H1 (cell line): ENCODE results near the gene GTF2IRD1.

ENCODE experiments used
- EZH2 ChIP-seq: fragments of 200-600 bp; sonication (generic); IDR thresholded peaks from 2 replicates; pipeline ENCODE4 v1.7.1; 2012; ENCODE audit warnings: low read depth, mild to moderate bottlenecking, moderate library complexity, low read length, inconsistent platforms; ENCODE audit not compliant: severe bottlenecking
- POLR2A ChIP-seq, 2 experiments: IDR thresholded peaks; 1 replicate in 1 of 2; 2 replicates in 1 of 2; pipeline ENCODE4 v1.6.1; 2011; ENCODE audit warnings: low read depth in 2 of 2, low read length in 2 of 2, mild to moderate bottlenecking in 2 of 2; ENCODE audit errors: control extremely low read depth in 1 of 2
- POLR2AphosphoS5 ChIP-seq: IDR thresholded peaks from 2 replicates; pipeline ENCODE4 v1.6.1; 2011; ENCODE audit warnings: low read depth, low read length
- RFX5 ChIP-seq: IDR thresholded peaks from 2 replicates; pipeline ENCODE4 v1.6.1; 2011; ENCODE audit warnings: low read depth, low read length, improper control_type of control experiment, borderline replicate concordance
- SAP30 ChIP-seq: fragments of 300-600 bp; sonication (generic); IDR thresholded peaks from 2 replicates; pipeline ENCODE4 v1.7.1; 2012; ENCODE audit warnings: low read length, moderate library complexity, mild to moderate bottlenecking, inconsistent platforms; ENCODE audit not compliant: insufficient read depth, insufficient replicate concordance
- SIN3A ChIP-seq, 2 experiments: IDR thresholded peaks in 1 of 2; conservative IDR thresholded peaks in 1 of 2; 2 replicates each; pipeline ENCODE4 v1.6.1; 2011 to 2012; ENCODE audit warnings: low read length in 2 of 2, improper control_type of control experiment in 1 of 2, low read depth in 1 of 2, mild to moderate bottlenecking in 1 of 2
- SP2 ChIP-seq: IDR thresholded peaks from 2 replicates; pipeline ENCODE4 v1.6.1; 2012; ENCODE audit warnings: mild to moderate bottlenecking, low read length, inconsistent platforms
- TF ChIP-seq, protein P1 (sequence below), 3 experiments: IDR thresholded peaks; 1 replicate in 2 of 3; 2 replicates in 1 of 3; pipeline versions ENCODE4 v1.5.1 to v1.6.1; 2011; ENCODE audit warnings: low read length in 3 of 3, mild to moderate bottlenecking in 3 of 3, inconsistent platforms in 2 of 3, low read depth in 1 of 3, moderate library complexity in 1 of 3; ENCODE audit not compliant: insufficient read depth in 1 of 3; ENCODE audit errors: control extremely low read depth in 1 of 3

DNA sequence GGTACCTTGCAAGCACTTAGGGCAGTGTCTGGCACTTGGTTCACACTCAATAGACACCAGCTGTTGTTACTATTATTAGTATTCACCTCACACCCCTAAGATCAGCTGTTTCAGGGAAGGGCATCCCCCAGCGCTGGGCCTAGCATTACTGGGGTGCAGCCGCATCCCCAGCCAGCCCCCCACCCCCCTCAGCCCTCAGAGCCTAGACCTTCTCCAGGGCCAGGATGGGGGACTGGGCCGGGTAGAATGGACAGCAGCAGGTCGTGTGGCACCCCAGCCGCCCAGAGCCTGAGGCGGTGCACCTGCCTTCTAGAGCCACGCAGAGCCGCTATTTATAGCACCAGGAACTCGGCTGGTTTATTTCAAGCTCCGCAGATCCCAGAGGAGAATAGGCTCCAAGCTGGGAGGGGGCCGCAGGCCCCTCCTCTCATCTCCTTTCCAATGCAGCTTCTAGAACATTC is 60.5 kb downstream of the GTF2IRD1 start:
- TF ChIP-seq, protein P1, sequence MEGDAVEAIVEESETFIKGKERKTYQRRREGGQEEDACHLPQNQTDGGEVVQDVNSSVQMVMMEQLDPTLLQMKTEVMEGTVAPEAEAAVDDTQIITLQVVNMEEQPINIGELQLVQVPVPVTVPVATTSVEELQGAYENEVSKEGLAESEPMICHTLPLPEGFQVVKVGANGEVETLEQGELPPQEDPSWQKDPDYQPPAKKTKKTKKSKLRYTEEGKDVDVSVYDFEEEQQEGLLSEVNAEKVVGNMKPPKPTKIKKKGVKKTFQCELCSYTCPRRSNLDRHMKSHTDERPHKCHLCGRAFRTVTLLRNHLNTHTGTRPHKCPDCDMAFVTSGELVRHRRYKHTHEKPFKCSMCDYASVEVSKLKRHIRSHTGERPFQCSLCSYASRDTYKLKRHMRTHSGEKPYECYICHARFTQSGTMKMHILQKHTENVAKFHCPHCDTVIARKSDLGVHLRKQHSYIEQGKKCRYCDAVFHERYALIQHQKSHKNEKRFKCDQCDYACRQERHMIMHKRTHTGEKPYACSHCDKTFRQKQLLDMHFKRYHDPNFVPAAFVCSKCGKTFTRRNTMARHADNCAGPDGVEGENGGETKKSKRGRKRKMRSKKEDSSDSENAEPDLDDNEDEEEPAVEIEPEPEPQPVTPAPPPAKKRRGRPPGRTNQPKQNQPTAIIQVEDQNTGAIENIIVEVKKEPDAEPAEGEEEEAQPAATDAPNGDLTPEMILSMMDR (IDR thresholded peaks at IDR 0.05; ENCODE audit: control extremely low read depth in 1 of 3, insufficient read depth in 1 of 3, low read depth in 1 of 3, low read length in 3 of 3): no peak
- TF ChIP-seq POLR2AphosphoS5 (no peak), SP2 (no peak), EZH2 (no peak), SAP30 (no peak), POLR2A (IDR thresholded peaks at IDR 0.05; ENCODE audit: control extremely low read depth in 1 of 2, low read depth in 2 of 2, low read length in 2 of 2) (no peak), SIN3A (conservative IDR thresholded peaks at IDR 0.05 in 1 of 2, IDR thresholded peaks at IDR 0.05 in 1 of 2; ENCODE audit: low read depth in 1 of 2, low read length in 2 of 2) (no peak), RFX5 (no peak)
